LNCAP (cell line): ENCODE data around the gene KRTAP10-7.

Experiments
- TF ChIP-seq, protein P1 (sequence below): fragments of 450-650 bp; IDR thresholded peaks from 2 replicates; pipeline ENCODE4 v1.5.1; 2017; ENCODE audit warnings: mild to moderate bottlenecking

The KRTAP10-7 gene

DNA sequence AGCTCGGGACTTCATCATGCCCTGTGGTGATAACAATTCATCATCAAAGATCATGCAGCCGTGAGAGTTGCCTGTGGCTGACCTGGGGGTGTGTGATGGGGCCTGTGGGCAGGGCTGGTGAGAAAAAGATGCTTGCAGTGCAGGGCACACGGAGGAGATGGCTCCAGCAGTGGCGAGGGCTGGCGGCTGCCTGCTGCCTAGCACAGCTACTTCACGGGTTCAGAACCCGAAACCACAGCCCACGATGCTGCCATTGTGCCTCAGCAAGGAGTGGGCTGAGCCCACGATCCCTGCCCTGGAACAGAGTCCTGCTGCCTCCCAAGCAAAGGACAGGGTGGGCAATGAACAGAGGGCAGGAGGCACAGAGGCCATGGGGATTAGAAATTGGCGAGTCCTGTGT lies 25.9 kb downstream of the KRTAP10-7 start:
- TF ChIP-seq, protein P1, sequence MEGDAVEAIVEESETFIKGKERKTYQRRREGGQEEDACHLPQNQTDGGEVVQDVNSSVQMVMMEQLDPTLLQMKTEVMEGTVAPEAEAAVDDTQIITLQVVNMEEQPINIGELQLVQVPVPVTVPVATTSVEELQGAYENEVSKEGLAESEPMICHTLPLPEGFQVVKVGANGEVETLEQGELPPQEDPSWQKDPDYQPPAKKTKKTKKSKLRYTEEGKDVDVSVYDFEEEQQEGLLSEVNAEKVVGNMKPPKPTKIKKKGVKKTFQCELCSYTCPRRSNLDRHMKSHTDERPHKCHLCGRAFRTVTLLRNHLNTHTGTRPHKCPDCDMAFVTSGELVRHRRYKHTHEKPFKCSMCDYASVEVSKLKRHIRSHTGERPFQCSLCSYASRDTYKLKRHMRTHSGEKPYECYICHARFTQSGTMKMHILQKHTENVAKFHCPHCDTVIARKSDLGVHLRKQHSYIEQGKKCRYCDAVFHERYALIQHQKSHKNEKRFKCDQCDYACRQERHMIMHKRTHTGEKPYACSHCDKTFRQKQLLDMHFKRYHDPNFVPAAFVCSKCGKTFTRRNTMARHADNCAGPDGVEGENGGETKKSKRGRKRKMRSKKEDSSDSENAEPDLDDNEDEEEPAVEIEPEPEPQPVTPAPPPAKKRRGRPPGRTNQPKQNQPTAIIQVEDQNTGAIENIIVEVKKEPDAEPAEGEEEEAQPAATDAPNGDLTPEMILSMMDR = no peak

DNA sequence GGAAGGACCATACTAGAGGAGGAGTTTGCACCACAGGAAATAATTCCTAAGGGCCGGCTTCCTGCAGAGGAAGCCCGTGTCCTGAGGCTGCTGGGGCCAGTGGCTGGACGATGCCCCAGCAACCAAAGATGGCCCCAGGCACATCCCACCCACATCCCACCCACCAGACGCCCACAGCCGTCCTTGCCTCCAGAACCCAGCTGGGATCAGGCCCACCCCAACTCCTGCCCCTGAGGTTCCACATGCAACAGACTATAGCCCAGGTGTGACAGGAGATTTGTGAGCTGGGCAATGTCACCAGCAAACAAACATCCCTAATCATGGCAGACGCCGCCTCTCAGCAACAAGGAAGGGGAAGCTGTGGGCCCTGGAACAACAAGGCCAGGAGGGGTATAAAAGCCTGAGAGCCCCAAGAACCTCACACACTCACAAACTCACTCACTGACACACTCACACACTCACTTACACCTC lies 26.3 kb downstream of the KRTAP10-7 start, which contains the start of gene KRTAP10-9:
TSS of gene KRTAP10-9 (plus strand) at position 421 of the 471 bp plus-strand sequence. CDS start 79 bp downstream, outside the sequence.
- TF ChIP-seq, protein P1 = no peak

DNA sequence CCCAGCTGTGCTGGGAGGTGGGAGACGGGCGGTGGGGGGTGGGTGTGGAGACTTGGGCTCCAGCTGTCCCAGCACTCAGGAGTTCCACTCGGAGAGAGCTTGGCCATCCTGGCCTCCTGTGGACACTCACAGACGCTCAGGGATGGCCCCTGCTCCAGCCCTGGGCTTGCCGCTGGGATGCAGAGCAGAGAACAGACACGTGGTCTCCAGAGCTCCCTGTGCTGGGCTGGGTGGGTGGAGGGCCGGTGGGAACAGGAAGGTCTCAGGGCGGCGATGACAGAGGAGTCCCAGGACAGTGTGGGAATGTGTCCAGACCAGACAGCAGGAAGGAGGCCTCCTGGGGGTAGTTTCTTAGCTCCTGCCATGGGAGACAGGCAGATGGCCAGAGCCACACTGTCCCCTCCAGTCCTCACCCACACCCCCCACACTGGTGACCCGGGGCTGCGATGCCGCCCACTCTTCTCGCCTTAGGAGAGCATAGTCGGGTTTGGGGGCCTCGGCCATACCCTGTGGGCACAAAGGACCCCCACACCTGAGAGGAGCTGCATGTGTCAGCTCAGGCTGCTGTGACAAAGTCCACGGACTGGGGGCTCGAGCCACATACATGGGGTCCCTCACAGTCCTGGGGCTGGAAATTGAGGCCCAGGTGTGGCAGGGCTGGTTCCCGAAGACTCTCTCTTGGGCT lies 28.5 kb downstream of the KRTAP10-7 start:
- TF ChIP-seq, protein P1 = no peak

DNA sequence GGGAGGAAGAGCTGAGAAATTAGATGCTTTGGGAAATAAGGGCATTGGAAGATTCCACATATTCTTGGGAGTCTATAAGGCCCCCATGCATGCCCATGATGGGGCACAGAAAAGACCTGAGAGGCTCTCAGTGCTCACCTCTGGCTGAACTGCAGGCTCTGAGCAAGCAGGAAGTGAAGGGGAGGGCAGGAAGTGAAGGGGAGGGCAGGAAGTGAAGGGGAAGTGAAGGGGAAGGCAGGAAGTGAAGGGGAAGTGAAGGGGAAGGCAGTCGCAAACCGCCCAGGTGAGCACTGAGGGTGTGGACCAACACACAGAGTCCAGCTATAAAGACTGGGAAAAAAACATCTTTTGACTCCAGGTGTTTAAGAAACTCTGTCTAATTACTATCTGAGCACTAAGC lies 30.0 kb downstream of the KRTAP10-7 start:
- TF ChIP-seq, protein P1 = no peak

DNA sequence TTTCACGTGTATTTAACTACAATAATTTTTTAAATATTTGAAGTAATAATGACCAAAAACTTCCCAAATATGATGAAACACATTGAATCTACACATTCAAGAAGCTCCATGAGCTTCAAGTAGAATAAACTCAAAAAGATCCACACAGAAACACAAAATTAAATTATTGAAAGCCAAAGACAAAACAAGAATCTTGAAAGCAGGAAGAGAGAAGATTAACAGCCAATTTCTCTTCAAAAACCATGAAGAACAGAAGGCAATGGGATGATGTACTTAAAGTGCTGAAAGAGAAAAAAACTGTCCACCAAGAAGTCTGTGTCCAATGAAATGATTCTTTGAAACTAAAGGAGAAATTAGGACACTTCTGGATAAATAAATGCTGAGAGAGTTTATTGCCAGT lies 31.7 kb downstream of the KRTAP10-7 start:
- TF ChIP-seq, protein P1 = no peak

GRCh38 chr21:44636209-44637017 lies 36.0 kb downstream of the KRTAP10-7 start:
- TF ChIP-seq, protein P1 = no peak

GRCh38 chr21:44637018-44637850 lies 36.8 kb downstream of the KRTAP10-7 start, which contains the start of gene KRTAP10-10:
Gene KRTAP10-10 (plus strand): TSS chr21:44637356. CDS start chr21:44637418, 62 bp downstream.
- TF ChIP-seq, protein P1 = no peak
